ENCODE measurements around the gene DNAH10. TPM values are rescaled to one million over a fixed set of nuclear protein-coding genes. Genes with fewer than 3 reads are reported as not detected.

Gene DNAH10
- polyA plus RNA-seq, 2 of the 4 experiments (the other 2 are of a cell fraction) = 0.14 to 0.39 TPM

DNA sequence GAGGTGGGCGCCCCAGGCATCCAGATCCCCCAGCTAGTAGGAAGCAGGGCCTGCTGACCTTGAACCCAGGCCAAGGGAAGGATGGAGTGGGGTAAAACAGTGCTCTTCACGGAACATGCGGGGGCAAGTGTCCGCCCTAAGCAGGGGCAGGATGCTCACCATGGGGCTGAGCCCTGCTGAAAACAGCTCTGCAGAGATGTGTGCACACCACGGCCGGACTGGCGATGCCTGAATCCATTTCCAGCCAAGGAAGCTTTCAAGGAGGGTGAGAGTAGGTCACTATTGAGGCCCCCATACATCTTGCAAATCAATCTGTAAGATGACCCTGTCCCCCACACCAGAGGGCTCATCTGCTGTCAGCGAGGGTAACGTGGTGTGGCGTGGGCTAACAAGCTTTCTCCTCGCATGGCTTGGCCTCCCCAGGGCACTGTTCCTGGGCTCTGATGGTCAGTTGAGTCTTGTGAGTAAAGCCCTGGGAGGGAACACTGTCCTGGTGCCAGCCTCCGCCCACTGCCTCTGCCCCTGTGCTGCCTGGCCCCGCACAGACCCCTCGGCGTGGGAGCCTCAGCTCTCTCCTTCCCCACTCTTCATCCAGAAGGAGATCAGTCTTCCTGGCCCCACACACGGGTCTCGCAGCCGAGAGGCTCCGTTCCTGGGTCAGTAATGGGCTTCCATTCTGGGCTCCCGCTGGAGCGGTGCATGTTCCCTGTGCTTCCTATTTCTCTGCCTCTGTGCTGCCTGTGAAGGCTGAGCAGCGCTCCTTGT is 141.4 kb downstream of the DNAH10 start:
- CTCF ChIA-PET = interaction anchor here (1.0 to 3.7 kb wide), 5 partner anchors 10 to 80 kb away, joined by 7 to 19 read pairs (median 13); no protein-coding TSS in a partner anchor

DNA sequence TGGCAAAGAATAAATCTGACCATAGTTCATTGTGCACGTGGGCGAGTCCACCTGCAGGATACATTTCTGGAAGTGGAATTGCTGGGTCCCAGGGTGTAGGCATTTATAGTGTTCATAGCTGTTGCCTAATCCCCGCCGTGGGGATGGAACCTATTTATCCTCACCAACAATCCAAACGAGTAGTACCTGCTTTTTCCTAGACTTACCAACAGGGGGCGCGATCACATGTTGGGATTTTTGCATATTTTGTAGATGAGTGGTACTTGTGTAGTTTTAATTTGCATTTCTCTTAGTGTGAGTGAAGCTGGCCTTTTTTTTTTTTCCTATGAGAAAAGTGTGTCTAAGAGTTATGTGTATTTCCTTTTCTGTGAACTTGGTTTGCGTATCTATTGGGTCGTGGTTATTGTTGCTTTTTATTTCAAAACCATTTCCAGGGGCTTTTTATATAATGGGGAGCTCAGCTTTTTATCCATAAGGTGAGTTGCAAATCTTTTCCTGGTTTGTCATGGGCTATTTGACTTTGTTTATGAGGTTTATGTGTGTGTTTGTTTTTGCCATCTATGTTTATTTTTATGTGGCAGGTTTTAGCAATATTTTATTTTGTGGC is 143.3 kb downstream of the DNAH10 start:
- TF ChIP-seq RAD21 (conservative IDR thresholded peaks at IDR 0.05 in 1 of 2, IDR thresholded peaks at IDR 0.05 in 1 of 2) (peak; percentile 36 to 51; a peak in 4 of 5 replicates), SMC3 (IDR thresholded peaks at IDR 0.05) (peak; percentile 54), POLR2A (IDR thresholded peaks at IDR 0.05; ENCODE audit: low read length) (no peak), RNF2 (IDR thresholded peaks at IDR 0.05; ENCODE audit: borderline replicate concordance, low read depth) (no peak), FOSL2 (IDR thresholded peaks at IDR 0.05) (no peak), FOSL2 (CRISPR knock-in tag; IDR thresholded peaks at IDR 0.05) (peak; percentile 43), CEBPB (IDR thresholded peaks at IDR 0.05) (peak in 1 of 2 experiments; percentile 60; a peak in 3 of 4 replicates)
- TF ChIP-seq, protein P1, sequence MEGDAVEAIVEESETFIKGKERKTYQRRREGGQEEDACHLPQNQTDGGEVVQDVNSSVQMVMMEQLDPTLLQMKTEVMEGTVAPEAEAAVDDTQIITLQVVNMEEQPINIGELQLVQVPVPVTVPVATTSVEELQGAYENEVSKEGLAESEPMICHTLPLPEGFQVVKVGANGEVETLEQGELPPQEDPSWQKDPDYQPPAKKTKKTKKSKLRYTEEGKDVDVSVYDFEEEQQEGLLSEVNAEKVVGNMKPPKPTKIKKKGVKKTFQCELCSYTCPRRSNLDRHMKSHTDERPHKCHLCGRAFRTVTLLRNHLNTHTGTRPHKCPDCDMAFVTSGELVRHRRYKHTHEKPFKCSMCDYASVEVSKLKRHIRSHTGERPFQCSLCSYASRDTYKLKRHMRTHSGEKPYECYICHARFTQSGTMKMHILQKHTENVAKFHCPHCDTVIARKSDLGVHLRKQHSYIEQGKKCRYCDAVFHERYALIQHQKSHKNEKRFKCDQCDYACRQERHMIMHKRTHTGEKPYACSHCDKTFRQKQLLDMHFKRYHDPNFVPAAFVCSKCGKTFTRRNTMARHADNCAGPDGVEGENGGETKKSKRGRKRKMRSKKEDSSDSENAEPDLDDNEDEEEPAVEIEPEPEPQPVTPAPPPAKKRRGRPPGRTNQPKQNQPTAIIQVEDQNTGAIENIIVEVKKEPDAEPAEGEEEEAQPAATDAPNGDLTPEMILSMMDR (IDR thresholded peaks at IDR 0.05) = peak; percentile 79
- no peak overlapping the region for H3K4me3 ChIP-seq
- ChIA-PET CTCF (interaction anchor here (0.7 to 3.7 kb wide), 31 partner anchors 9 to 806 kb away, joined by 3 to 19 read pairs (median 5); no protein-coding TSS in a partner anchor), POLR2A (interaction anchor here (0.7 to 1.1 kb wide), 2 partner anchors 67 to 68 kb away, joined by 3 read pairs; partner anchors contain the start of genes CCDC92 and ZNF664)
- H3K4me2 ChIP-seq = no peak overlapping the region
- H3K27ac ChIP-seq = no peak overlapping the region
- no peaks in the 10 kb centered on the region for H3K9me3 ChIP-seq
- 15% methylated on average over 9 of the region's 9 CpGs for WGBS (ENCODE audit: missing lambda C conversion rate)
- ATAC-seq (peak; percentile 20 to 60; a peak in 3 of 6 replicates), DNase-seq (ENCODE audit: low read depth in 1 of 2, low spot score in 1 of 2) (peak; percentile 61 to 79), FAIRE-seq (peak; percentile 87)
- no peaks in the 10 kb centered on the region for H3K4me1 ChIP-seq

More for the DNA sequence above, 141.4 kb downstream of the DNAH10 start:
- Histone ChIP-seq H3K4me3 (no peak overlapping the region), H3K27ac (no peak overlapping the region), H3K9me3 (no peaks in the 10 kb centered on the region), H3K4me2 (no peak overlapping the region), H3K4me1 (no peaks in the 10 kb centered on the region)
- DNase-seq (ENCODE audit: low read depth in 1 of 2, low spot score in 1 of 2) (no peak), ATAC-seq (no peak), FAIRE-seq (no peak)
- TF ChIP-seq HEYL (CRISPR knock-in tag; IDR thresholded peaks at IDR 0.05) = no peak
- TF ChIP-seq, protein P2, sequence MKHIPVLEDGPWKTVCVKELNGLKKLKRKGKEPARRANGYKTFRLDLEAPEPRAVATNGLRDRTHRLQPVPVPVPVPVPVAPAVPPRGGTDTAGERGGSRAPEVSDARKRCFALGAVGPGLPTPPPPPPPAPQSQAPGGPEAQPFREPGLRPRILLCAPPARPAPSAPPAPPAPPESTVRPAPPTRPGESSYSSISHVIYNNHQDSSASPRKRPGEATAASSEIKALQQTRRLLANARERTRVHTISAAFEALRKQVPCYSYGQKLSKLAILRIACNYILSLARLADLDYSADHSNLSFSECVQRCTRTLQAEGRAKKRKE (CRISPR knock-in tag; IDR thresholded peaks at IDR 0.05; ENCODE audit: low read depth) = no peak
- no peak for TF ChIP-seq RNF2 (IDR thresholded peaks at IDR 0.05; ENCODE audit: borderline replicate concordance, low read depth)
- no peak for TF ChIP-seq ZFP36 (IDR thresholded peaks at IDR 0.05; ENCODE audit: borderline replicate concordance, partially characterized antibody)
- TF ChIP-seq PHF8 (IDR thresholded peaks at IDR 0.05; ENCODE audit: borderline replicate concordance, low read depth) = no peak
- no peak for TF ChIP-seq SMC3 (IDR thresholded peaks at IDR 0.05)
- TF ChIP-seq SREBF2 (IDR thresholded peaks at IDR 0.05) = no peak
- no peak for TF ChIP-seq ZSCAN20 (CRISPR knock-in tag; IDR thresholded peaks at IDR 0.05)
- TF ChIP-seq, protein P3, sequence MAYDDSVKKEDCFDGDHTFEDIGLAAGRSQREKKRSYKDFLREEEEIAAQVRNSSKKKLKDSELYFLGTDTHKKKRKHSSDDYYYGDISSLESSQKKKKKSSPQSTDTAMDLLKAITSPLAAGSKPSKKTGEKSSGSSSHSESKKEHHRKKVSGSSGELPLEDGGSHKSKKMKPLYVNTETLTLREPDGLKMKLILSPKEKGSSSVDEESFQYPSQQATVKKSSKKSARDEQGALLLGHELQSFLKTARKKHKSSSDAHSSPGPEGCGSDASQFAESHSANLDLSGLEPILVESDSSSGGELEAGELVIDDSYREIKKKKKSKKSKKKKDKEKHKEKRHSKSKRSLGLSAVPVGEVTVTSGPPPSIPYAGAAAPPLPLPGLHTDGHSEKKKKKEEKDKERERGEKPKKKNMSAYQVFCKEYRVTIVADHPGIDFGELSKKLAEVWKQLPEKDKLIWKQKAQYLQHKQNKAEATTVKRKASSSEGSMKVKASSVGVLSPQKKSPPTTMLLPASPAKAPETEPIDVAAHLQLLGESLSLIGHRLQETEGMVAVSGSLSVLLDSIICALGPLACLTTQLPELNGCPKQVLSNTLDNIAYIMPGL (CRISPR knock-in tag; IDR thresholded peaks at IDR 0.05; ENCODE audit: borderline replicate concordance) = no peak
- TF ChIP-seq, protein P4, sequence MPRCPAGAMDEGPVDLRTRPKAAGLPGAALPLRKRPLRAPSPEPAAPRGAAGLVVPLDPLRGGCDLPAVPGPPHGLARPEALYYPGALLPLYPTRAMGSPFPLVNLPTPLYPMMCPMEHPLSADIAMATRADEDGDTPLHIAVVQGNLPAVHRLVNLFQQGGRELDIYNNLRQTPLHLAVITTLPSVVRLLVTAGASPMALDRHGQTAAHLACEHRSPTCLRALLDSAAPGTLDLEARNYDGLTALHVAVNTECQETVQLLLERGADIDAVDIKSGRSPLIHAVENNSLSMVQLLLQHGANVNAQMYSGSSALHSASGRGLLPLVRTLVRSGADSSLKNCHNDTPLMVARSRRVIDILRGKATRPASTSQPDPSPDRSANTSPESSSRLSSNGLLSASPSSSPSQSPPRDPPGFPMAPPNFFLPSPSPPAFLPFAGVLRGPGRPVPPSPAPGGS (IDR thresholded peaks at IDR 0.05) = no peak
- TF ChIP-seq KDM5A (IDR thresholded peaks at IDR 0.05) = no peak
- no peak for TF ChIP-seq FOXS1 (CRISPR knock-in tag; IDR thresholded peaks at IDR 0.05)
- TF ChIP-seq, protein P5, sequence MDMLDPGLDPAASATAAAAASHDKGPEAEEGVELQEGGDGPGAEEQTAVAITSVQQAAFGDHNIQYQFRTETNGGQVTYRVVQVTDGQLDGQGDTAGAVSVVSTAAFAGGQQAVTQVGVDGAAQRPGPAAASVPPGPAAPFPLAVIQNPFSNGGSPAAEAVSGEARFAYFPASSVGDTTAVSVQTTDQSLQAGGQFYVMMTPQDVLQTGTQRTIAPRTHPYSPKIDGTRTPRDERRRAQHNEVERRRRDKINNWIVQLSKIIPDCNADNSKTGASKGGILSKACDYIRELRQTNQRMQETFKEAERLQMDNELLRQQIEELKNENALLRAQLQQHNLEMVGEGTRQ (IDR thresholded peaks at IDR 0.05) = no peak
- TF ChIP-seq TP53 (CRISPR knock-in tag; IDR thresholded peaks at IDR 0.05) = no peak
- TF ChIP-seq EP300 (IDR thresholded peaks at IDR 0.05) = no peak
- TF ChIP-seq GATA3 (IDR thresholded peaks at IDR 0.05; ENCODE audit: borderline replicate concordance) = no peak
- TF ChIP-seq RAD21 (conservative IDR thresholded peaks at IDR 0.05 in 1 of 2, IDR thresholded peaks at IDR 0.05 in 1 of 2) = no peak
- no peak for TF ChIP-seq MAFK (IDR thresholded peaks at IDR 0.05; ENCODE audit: partially characterized antibody)
- TF ChIP-seq NR3C1 (IDR thresholded peaks at IDR 0.05) = no peak
- POLR2A ChIA-PET = no interaction called here
- 62% methylated on average over 22 of the region's 22 CpGs for WGBS (ENCODE audit: missing lambda C conversion rate)
